HepG2 (cell line): ENCODE data around the gene SNIP1. TPM values are rescaled to one million over a fixed set of nuclear protein-coding genes. Genes with fewer than 3 reads are reported as not detected.

Source experiments
- ARID2 ChIP-seq: sonication (generic); formaldehyde crosslinking; IDR thresholded peaks from 2 replicates; pipeline ENCODE4 v1.8.1; 2022; ENCODE audit warnings: mild to moderate bottlenecking, missing genetic modification reagents, borderline replicate concordance
- CENPT ChIP-seq: sonication (generic); formaldehyde crosslinking; IDR thresholded peaks from 2 replicates; pipeline ENCODE4 v1.8.0; 2022; ENCODE audit warnings: low read depth, mild to moderate bottlenecking, moderate library complexity, missing genetic modification reagents
- HMGA1 ChIP-seq: sonication (generic); formaldehyde crosslinking; conservative IDR thresholded peaks from 2 replicates; pipeline ENCODE4 v1.4.0; 2020; ENCODE audit warnings: missing genetic modification reagents
- KAT7 ChIP-seq: IDR thresholded peaks from 2 replicates; pipeline ENCODE4 v1.6.1; 2018; ENCODE audit warnings: borderline replicate concordance, missing compliant biosample characterization
- MBNL3 ChIP-seq: fragments of 250-450 bp; sonication (Bioruptor Pico); conservative IDR thresholded peaks from 2 replicates; pipeline ENCODE4 v1.8.0; 2022; ENCODE audit warnings: mild to moderate bottlenecking, inconsistent platforms
- MED1 ChIP-seq: sonication (generic); formaldehyde crosslinking; IDR thresholded peaks from 2 replicates; pipeline ENCODE4 v1.4.0; 2020; ENCODE audit warnings: missing genetic modification reagents
- NR2F1 ChIP-seq, 2 experiments: fragments of 450-650 bp in 1 of 2; formaldehyde crosslinking in 1 of 2; IDR thresholded peaks; 2 replicates each; pipeline versions ENCODE4 v1.5.0 to v1.6.1; 2016 to 2020; ENCODE audit warnings: mild to moderate bottlenecking in 1 of 2, missing compliant biosample characterization in 1 of 2, missing genetic modification reagents in 1 of 2, moderate library complexity in 1 of 2
- RBM39 ChIP-seq: fragments of 200-400 bp; formaldehyde crosslinking; IDR thresholded peaks from one replicate; pipeline ENCODE4 v1.6.1; 2018; ENCODE audit warnings: antibody characterized with exemption, mild to moderate bottlenecking, low read depth, low read length; ENCODE audit not compliant: poor library complexity, severe bottlenecking
- TEAD2 ChIP-seq: sonication (generic); formaldehyde crosslinking; IDR thresholded peaks from 2 replicates; pipeline ENCODE4 v1.9.0; 2021; ENCODE audit warnings: missing genetic modification reagents
- ZMYM2 ChIP-seq: sonication (generic); formaldehyde crosslinking; IDR thresholded peaks from 2 replicates; pipeline ENCODE4 v1.8.0; 2022; ENCODE audit warnings: mild to moderate bottlenecking, missing genetic modification reagents
- ZNF549 ChIP-seq: sonication (generic); formaldehyde crosslinking; IDR thresholded peaks from 2 replicates; pipeline ENCODE4 v1.5.0; 2020; ENCODE audit warnings: missing genetic modification reagents
- polyA plus RNA-seq, 8 experiments: library from polyadenylated mRNA; depleted of rRNA in 3 of 8; stranded (reverse) in 7 of 8; unstranded in 1 of 8; fragments of >200 nt; fragmentation: Illumina TruSeq in 4 of 8; extraction: Trizol in 4 of 8; gene quantifications; 2 replicates each; pipeline versions ENCODE4 v1.2.1 to v1.2.3, GENCODE V29; 2011 to 2016; ENCODE audit warnings: low read depth in 4 of 8, missing spikeins in 1 of 8, mixed read lengths in 1 of 8; ENCODE audit not compliant: insufficient read depth in 1 of 8
- total RNA-seq, 5 experiments: library from RNA; depleted of rRNA; stranded (reverse); fragments of >200 nt; fragmentation: Illumina TruSeq; extraction: Trizol; gene quantifications; 2 replicates each; pipeline ENCODE4 v1.2.3, GENCODE V29; 2016; ENCODE audit warnings: low read depth in 1 of 5
- TF ChIP-seq, protein P1 (sequence below): IDR thresholded peaks from 2 replicates; pipeline ENCODE4 v1.6.1; 2016; ENCODE audit warnings: control low read depth
- TF ChIP-seq, protein P2 (sequence below): sonication (generic); formaldehyde crosslinking; IDR thresholded peaks from 2 replicates; pipeline ENCODE4 v1.4.0; 2020; ENCODE audit warnings: missing genetic modification reagents, borderline replicate concordance
- TF ChIP-seq, protein P3 (sequence below): sonication (generic); formaldehyde crosslinking; IDR thresholded peaks from 2 replicates; pipeline ENCODE4 v1.4.0; 2020; ENCODE audit warnings: mild to moderate bottlenecking, missing genetic modification reagents

SNIP1 gene
- total and polyA plus RNA-seq, 2 of the 13 experiments (the other 11 are each of a cell fraction or from before 2014, with no cell fraction given) = 5.5 to 11.2 TPM

DNA sequence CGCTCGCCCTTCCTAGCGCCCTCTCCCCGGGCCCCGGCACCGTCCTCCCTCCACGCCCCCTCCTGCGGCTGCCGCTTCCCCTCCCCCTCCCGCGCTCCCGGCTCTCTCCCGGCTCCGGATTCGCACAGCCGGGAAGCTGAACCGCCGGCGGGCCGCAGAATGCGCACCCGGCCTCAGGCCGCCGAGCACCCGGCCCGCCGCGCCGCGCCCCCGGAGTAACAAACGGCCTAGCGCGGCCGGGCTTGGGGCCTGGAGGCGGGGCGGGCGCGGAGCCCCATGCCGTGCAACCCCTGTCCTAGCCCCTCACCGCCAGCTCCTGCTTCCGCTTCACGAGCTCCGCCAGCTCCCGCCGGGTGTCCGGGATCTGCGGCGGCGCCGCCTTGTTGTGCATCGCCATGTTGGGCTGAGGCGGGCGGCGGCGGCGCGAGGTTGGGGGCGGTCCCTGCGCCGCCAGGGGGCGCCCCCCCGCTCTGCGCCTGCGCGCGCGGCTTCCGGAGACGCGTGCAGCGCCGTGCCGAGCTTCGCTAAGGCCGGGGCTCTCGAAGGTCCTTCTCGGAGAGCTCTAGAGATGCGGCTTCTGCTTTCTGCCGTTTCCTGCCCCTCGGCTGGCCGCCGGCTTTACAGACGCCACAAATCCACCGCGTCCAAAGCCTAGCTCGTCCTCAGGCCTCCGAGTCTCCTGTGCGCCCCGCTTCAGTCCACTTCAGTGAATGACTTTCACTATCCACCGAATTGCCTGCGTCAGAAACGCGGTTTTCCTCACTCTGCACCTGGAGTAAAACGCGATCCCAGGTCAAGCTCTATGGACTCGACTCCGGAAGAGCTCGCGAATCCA is 39.5 kb downstream of the SNIP1 start, which contains the start of gene MEAF6 (continued):
- TF ChIP-seq, protein P1, sequence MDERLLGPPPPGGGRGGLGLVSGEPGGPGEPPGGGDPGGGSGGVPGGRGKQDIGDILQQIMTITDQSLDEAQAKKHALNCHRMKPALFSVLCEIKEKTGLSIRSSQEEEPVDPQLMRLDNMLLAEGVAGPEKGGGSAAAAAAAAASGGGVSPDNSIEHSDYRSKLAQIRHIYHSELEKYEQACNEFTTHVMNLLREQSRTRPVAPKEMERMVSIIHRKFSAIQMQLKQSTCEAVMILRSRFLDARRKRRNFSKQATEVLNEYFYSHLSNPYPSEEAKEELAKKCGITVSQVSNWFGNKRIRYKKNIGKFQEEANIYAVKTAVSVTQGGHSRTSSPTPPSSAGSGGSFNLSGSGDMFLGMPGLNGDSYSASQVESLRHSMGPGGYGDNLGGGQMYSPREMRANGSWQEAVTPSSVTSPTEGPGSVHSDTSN = no peak
- peak; percentile 86 for TF ChIP-seq MED1 (CRISPR knock-in tag)
- TF ChIP-seq, protein P2, sequence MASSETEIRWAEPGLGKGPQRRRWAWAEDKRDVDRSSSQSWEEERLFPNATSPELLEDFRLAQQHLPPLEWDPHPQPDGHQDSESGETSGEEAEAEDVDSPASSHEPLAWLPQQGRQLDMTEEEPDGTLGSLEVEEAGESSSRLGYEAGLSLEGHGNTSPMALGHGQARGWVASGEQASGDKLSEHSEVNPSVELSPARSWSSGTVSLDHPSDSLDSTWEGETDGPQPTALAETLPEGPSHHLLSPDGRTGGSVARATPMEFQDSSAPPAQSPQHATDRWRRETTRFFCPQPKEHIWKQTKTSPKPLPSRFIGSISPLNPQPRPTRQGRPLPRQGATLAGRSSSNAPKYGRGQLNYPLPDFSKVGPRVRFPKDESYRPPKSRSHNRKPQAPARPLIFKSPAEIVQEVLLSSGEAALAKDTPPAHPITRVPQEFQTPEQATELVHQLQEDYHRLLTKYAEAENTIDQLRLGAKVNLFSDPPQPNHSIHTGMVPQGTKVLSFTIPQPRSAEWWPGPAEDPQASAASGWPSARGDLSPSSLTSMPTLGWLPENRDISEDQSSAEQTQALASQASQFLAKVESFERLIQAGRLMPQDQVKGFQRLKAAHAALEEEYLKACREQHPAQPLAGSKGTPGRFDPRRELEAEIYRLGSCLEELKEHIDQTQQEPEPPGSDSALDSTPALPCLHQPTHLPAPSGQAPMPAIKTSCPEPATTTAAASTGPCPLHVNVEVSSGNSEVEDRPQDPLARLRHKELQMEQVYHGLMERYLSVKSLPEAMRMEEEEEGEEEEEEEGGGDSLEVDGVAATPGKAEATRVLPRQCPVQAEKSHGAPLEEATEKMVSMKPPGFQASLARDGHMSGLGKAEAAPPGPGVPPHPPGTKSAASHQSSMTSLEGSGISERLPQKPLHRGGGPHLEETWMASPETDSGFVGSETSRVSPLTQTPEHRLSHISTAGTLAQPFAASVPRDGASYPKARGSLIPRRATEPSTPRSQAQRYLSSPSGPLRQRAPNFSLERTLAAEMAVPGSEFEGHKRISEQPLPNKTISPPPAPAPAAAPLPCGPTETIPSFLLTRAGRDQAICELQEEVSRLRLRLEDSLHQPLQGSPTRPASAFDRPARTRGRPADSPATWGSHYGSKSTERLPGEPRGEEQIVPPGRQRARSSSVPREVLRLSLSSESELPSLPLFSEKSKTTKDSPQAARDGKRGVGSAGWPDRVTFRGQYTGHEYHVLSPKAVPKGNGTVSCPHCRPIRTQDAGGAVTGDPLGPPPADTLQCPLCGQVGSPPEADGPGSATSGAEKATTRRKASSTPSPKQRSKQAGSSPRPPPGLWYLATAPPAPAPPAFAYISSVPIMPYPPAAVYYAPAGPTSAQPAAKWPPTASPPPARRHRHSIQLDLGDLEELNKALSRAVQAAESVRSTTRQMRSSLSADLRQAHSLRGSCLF (CRISPR knock-in tag) = 0 out of 2 replicates have a peak, but pooled peaks have one; percentile 76
- no peak for TF ChIP-seq TEAD2
- no peak for TF ChIP-seq ZNF549 (CRISPR knock-in tag)
- TF ChIP-seq CENPT (CRISPR knock-in tag) = peak; percentile 74; the same call in 1 of the 2 replicates
- TF ChIP-seq ARID2 (CRISPR knock-in tag) = no peak; the same call in 1 of the 2 replicates
- peak; percentile 33 for TF ChIP-seq RBM39
- no peak for TF ChIP-seq MBNL3
- TF ChIP-seq NR2F1 (CRISPR knock-in tag; IDR thresholded peaks at IDR 0.05) = no peak
- 0 out of 2 replicates have a peak, but pooled peaks have one; percentile 31 for TF ChIP-seq ZMYM2 (CRISPR knock-in tag)
- no peak for TF ChIP-seq HMGA1 (CRISPR knock-in tag)
- TF ChIP-seq KAT7 (CRISPR knock-in tag) = no peak
- TF ChIP-seq, protein P3, sequence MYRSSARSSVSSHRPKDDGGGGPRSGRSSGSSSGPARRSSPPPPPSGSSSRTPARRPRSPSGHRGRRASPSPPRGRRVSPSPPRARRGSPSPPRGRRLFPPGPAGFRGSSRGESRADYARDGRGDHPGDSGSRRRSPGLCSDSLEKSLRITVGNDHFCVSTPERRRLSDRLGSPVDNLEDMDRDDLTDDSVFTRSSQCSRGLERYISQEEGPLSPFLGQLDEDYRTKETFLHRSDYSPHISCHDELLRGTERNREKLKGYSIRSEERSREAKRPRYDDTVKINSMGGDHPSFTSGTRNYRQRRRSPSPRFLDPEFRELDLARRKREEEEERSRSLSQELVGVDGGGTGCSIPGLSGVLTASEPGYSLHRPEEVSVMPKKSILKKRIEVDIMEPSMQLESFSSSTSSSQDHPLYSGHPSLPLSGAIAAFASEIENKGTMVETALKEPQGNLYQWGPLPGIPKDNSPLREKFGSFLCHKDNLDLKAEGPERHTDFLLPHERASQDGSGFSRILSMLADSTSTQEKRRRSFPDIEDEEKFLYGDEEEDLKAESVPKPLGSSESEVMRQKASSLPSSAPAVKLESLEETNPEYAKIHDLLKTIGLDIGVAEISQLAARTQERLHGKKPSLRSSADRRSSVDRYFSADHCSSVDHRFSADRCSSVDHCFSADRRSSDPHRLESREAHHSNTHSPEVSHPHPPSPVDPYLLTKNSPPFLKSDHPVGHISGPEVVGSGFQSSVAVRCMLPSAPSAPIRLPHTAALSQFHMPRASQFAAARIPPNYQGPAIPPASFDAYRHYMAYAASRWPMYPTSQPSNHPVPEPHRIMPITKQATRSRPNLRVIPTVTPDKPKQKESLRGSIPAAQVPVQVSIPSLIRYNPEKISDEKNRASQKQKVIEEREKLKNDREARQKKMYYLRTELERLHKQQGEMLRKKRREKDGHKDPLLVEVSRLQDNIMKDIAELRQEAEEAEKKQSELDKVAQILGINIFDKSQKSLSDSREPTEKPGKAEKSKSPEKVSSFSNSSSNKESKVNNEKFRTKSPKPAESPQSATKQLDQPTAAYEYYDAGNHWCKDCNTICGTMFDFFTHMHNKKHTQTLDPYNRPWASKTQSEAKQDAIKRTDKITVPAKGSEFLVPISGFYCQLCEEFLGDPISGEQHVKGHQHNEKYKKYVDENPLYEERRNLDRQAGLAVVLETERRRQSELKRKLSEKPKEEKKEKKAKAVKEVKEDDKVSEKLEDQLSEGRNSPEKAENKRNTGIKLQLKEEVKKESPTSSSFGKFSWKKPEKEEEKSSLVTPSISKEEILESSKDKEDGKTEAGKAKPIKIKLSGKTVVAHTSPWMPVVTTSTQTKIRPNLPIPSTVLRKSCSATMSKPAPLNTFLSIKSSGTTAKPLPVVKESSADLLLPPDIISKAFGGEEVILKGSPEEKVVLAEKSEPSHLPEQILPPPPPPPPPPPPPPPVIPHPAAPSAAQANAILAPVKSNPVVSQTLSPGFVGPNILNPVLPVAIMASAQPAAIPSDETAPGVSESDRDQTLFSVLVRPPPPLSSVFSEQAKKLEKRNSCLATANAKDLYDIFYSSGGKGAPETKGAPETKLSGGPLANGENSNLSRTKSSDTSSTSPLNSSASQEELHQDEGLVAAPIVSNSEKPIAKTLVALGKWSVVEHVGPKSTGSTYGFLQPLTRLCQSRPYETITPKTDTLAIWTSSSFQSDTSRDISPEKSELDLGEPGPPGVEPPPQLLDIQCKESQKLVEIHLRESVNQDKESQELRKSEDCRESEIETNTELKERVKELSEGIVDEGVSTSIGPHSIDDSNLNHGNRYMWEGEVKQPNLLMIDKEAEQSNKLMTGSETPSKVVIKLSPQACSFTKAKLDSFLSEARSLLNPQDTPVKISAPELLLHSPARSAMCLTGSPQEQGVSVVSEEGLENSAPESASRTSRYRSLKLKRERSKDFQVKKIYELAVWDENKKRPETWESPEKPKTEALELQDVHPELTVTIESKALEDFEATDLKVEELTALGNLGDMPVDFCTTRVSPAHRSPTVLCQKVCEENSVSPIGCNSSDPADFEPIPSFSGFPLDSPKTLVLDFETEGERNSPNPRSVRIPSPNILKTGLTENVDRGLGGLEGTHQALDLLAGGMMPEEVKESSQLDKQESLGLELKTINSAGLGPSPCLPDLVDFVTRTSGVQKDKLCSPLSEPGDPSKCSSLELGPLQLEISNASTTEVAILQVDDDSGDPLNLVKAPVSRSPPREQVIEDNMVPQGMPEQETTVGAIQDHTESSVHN (CRISPR knock-in tag) = no peak
